Osteocyte (in vitro differentiated cells): ENCODE measurements around the gene SLC13A4. TPM values are rescaled to one million over a fixed set of nuclear protein-coding genes. Genes with fewer than 3 reads are reported as not detected.

Experiments used
- DNase-seq: peaks from one replicate; pipeline ENCODE4 v3.0.0; 2021; ENCODE audit warnings: mixed read lengths; ENCODE audit not compliant: unreplicated experiment; ENCODE audit errors: extremely low spot score
- H3K27ac Mint-ChIP-seq: one replicate; pipeline ENCODE4 v1.8.0; 2021; ENCODE audit warnings: mild to moderate bottlenecking, mixed read lengths; ENCODE audit not compliant: unreplicated experiment
- H3K27me3 Mint-ChIP-seq: one replicate; pipeline ENCODE4 v1.8.0; 2021; ENCODE audit warnings: mixed read lengths; ENCODE audit not compliant: unreplicated experiment
- H3K36me3 Mint-ChIP-seq: one replicate; pipeline ENCODE4 v1.8.0; 2021; ENCODE audit warnings: mixed read lengths; ENCODE audit not compliant: unreplicated experiment
- H3K4me1 Mint-ChIP-seq: one replicate; pipeline ENCODE4 v1.8.0; 2021; ENCODE audit warnings: mixed read lengths; ENCODE audit not compliant: unreplicated experiment
- H3K4me3 Mint-ChIP-seq: one replicate; pipeline ENCODE4 v1.8.0; 2021; ENCODE audit warnings: mild to moderate bottlenecking, moderate library complexity, mixed read lengths; ENCODE audit not compliant: unreplicated experiment
- H3K9me3 Mint-ChIP-seq: one replicate; pipeline ENCODE4 v1.8.0; 2021; ENCODE audit warnings: mixed read lengths; ENCODE audit not compliant: unreplicated experiment
- total RNA-seq: library from RNA; stranded (reverse); gene quantifications from 2 replicates; pipeline ENCODE4 v1.2.1, GENCODE V29; 2021
- TF ChIP-seq, protein P1 (sequence below): fragments of 200-600 bp; sonication (generic); IDR thresholded peaks from 2 replicates; pipeline ENCODE4 v1.5.0; 2021; ENCODE audit warnings: antibody characterized with exemption, mild to moderate bottlenecking, moderate library complexity

SLC13A4 gene
- total RNA-seq, 1 donor from 2014 or later, result 0.81 TPM

DNA sequence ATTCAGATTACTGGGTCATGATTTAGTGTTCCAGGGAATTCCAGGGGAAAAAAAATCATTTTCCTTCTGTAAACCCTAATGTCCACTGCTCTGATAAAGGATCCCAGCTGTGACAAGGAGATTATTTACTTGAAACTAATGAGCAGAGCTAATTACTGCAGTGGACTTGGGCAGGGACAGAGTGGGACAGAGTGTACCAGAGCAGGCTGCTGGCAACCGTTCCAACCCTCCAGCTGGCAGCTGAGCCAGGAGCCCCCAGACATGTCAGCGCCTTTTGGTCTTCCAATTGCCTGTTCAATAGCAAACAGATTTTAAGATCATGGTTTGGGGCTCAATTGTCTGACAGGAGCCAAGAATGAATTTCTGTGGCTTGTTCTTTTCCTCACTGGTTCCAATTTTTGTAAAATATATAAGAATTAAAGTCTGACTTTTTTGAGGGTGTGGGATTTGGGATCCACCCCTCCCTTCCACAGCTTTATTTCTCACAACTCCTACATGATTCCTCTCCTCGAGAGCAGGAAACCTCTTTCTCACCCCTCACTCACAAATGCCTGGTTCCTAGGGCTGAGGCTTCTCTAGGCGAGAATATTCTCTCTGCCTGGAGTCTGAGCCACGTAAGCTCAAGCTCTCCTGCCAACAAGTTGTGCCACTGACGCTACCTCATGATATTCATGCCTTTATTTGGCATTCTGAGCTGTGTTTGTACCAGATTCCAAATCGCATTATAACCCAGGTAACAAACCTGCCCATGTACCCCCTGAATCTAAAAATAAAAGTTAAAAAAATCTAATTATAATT, 41.2 kb upstream of the SLC13A4 start:
- H3K4me1 Mint-ChIP-seq, result peaks cover 14% of the 10 kb centered on the region
- DNase-seq, result peak; percentile 13
- TF ChIP-seq, protein P1, sequence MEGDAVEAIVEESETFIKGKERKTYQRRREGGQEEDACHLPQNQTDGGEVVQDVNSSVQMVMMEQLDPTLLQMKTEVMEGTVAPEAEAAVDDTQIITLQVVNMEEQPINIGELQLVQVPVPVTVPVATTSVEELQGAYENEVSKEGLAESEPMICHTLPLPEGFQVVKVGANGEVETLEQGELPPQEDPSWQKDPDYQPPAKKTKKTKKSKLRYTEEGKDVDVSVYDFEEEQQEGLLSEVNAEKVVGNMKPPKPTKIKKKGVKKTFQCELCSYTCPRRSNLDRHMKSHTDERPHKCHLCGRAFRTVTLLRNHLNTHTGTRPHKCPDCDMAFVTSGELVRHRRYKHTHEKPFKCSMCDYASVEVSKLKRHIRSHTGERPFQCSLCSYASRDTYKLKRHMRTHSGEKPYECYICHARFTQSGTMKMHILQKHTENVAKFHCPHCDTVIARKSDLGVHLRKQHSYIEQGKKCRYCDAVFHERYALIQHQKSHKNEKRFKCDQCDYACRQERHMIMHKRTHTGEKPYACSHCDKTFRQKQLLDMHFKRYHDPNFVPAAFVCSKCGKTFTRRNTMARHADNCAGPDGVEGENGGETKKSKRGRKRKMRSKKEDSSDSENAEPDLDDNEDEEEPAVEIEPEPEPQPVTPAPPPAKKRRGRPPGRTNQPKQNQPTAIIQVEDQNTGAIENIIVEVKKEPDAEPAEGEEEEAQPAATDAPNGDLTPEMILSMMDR, result no peak
- H3K27ac Mint-ChIP-seq, result no peak overlapping the region
- H3K4me3 Mint-ChIP-seq, result no peak overlapping the region
- no peaks in the 10 kb centered on the region for H3K36me3 Mint-ChIP-seq
- peaks cover 4% of the 10 kb centered on the region for H3K27me3 Mint-ChIP-seq
- no peaks in the 10 kb centered on the region for H3K9me3 Mint-ChIP-seq

DNA sequence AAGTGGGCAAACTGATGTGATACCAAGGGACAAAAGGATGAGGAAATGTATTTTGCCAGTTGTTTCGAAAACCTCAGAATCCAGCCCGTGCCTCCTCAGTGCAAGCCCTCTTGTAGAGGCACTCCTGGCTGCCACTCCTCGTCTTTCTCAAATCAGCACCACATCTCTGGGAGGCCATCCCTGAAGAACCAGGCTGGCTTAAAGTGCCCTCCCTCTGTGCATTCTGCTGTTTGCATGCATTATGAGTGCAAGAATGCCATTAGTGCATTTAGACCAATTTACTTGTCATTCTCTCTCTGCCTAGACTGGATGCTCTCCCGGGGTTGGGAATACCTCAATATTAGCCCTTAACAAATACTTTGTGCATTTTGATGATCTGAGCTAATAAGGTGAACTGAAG, 40.5 kb upstream of the SLC13A4 start:
- Mint-ChIP-seq H3K9me3 (no peaks in the 10 kb centered on the region), H3K4me1 (peaks cover 8% of the 10 kb centered on the region), H3K4me3 (no peak overlapping the region), H3K36me3 (no peaks in the 10 kb centered on the region), H3K27me3 (peaks cover 4% of the 10 kb centered on the region), H3K27ac (no peak overlapping the region)
- DNase-seq, result peak; percentile 27
- TF ChIP-seq, protein P1, result no peak

DNA sequence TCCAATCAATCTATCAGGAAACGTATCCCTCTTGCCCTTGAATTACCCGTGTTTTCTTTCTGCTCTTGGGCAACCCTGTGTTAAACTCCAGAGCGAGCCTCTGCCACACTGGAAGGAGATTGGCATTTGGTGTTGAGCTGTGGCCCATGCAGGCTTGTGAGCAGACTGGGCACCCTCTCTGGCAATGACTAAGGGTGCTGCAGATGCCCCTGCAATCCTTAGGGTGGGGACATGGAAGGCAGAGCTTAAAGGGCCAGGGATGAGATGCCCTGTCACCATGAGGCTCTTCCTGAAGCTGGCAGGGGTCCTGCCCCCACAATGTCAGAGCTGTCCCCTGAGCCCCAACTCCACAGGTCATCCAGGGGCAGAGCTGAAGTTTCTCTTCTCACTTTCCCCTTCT, 40.1 kb upstream of the SLC13A4 start:
- Mint-ChIP-seq H3K27ac (no peak overlapping the region), H3K4me1 (peaks cover 9% of the 10 kb centered on the region), H3K36me3 (no peaks in the 10 kb centered on the region), H3K4me3 (no peak overlapping the region), H3K9me3 (no peaks in the 10 kb centered on the region), H3K27me3 (peaks cover 4% of the 10 kb centered on the region)
- TF ChIP-seq, protein P1, result no peak
- DNase-seq, result peak; percentile 40

DNA sequence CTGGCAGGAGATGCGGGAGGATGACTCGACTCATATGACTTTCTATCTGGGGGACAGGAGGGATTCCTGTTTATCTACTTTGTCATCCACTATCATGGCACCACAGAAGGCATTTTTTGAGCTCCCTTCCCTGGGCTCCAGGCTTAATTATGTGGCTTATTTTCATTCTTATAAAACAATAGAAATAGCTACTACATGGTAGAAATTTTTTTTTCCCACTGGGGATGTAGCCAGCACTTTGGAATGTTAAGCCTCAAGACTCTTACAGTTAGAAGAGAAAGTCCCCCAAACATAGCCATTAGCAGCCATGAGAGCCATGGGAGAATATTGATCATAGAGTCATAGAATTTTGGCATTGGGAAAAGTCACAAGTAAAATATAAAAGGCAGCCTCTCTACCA, 35.3 kb upstream of the SLC13A4 start:
- TF ChIP-seq, protein P1, result no peak
- Mint-ChIP-seq H3K9me3 (no peaks in the 10 kb centered on the region), H3K27me3 (peaks cover 4% of the 10 kb centered on the region), H3K4me1 (peaks cover 31% of the 10 kb centered on the region), H3K27ac (no peak overlapping the region), H3K4me3 (no peak overlapping the region), H3K36me3 (no peaks in the 10 kb centered on the region)
- no peak for DNase-seq

DNA sequence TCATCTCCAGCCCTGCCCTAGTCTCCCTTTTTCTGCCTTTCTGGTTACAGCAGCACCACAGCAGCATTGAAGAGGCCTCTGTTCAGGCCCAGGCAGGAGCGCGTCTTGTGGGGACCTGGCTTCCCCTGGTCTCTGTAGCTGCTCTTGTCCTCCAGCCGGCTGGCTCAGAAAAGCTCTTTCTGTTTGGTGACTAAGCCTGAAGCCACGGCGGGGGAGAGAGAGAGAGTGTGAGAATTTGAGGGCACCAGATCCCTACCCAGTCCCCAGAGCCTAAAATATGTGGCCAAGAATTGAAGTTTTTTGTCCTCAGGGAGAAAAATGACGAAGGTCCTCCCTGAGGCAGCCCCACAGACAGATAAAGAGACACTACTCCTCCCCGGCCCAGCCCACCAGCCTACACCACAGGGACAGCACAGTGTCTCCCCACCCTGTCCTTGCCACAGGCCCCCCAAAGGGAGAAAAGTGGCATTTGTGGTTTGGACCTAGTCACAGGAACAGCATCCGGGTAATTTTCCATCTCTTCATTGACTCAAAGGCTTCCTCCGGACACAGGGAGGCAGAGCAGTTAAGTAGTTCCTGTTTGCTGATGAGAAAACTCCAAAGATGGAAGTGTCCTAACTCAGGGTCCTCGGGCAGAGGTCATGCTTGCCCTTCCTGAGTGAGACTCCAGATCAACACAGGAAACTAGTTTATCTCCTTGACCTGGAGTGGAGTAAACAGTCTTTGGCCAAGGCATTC, 33.9 kb upstream of the SLC13A4 start:
- Mint-ChIP-seq H3K4me1 (peaks cover 39% of the 10 kb centered on the region), H3K4me3 (no peak overlapping the region), H3K27ac (peak overlapping the region; percentile 81), H3K9me3 (no peaks in the 10 kb centered on the region), H3K27me3 (no peaks in the 10 kb centered on the region), H3K36me3 (no peaks in the 10 kb centered on the region)
- TF ChIP-seq, protein P1, result no peak
- no peak for DNase-seq
